ENCODE results near the gene LTC4S.
"Not testable (repeated sequence)": the region's sequence is repeated elsewhere in the genome, so short reads cannot be mapped to it uniquely, and the experiment has no call there.

The LTC4S gene

DNA sequence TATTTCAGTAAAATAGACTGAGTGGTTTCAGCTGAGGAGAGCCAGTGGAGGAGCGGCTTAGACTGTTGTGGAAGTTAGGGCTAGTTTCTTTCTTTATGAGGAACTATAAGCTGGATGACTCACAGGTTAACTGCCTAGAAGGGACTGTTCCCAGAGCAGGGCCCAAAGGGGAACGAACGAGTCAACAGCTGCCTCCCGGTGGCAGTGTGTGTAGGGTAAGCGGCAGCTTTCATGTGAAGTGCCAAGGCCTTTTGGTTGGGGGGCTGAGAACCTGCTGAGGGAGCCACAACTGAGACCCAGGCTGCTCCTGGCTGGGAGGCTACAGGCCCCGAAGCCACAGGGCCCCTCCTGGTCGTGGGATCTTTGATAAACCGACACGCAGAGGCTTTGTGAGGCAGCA, 33.9 kb downstream of the LTC4S start:
- DNase-seq = no peak

DNA sequence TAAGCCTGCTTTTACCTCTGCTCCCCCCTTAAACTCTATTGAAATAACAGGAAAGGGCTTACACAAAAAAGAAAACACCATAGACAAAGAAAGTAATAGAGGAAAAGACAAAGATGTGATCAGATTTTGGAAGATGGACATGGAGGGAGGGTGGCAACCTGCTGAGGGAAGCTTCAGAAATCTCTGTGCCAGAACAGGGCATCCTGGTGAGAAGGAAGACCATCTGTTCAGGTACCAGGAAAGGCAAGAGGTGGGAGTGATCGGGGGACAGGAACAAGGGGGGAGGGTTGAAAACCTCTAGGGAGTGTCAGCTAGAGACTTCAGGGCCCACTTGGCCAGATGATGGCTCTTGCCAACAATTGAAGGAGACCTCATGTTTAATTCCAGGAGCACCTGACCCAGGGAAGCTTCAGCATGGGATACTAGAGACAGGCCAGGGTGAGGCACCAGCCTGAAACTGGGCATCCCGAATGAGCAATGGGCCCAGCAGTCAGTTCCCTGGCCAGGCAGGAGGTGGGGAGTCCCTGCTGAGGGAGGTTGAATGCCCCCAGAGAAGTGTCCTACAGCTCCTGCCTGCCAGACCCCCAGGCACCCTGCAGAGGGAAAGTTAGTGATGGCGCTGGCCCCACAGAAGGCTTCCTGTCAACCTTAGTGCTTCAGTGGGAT, 35.1 kb downstream of the LTC4S start:
- DNase-seq = no peak

DNA sequence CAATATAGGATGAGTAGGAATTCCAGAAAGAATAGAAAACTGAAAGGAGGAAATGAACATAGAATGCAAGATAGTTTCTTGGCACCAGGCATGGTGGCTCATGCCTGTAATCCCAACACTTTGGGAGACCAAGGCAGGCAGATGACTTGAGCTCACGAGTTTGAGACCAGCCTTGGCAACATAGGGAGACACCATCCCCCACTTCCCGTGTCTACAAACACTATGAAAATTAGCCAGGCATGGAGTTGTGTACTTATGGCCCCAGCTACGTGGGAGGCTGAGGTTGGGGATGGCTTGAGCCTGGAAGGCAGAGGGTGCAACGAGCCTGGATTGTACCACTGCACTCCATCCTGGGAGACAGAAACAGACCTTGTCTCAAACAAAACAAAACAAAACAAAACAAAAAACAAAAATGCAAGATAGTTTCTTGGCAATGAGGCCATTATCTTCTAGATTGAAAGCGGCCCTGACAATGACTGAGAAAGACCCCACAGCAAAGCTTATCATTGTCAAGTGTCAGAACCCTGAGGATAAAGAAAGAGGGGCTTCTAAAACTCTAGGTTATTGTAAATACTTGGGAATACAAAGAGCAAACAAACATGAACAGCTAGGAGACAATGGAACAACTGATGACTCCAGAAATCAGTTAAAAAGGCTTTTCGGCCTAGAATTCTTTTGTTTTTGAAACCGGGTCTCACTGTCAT, 36.1 kb downstream of the LTC4S start:
- DNase-seq = no peak

DNA sequence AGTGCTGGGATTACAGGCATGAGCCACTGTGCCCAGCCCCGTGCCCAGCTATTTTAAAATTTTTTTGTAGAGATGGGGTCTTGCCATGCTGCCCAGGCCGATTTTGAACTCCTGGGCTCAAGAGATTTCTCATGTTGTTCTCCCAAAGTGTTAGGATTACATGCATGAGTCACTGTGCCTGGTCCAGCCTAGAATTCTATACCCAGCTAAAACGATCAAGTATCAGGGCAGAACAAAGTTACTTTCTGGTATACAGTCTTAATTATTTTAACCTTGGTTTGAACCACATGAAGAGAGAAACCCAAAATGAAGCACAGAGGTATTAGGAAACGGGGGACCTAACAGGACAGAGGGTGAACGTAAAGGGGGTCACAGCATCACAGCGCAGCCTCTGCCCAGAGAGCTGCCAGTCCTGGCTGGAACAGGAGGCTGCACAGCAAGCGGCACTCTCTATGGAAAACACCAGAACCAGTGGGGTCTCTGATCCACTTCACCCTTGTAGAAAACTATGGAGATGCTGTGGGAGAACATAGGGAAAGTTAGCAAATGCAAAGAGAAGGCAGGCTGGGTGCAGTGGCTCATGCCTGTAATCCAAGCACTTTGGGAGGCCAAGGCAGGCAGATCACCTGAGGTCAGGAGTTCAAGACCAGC, 37.2 kb downstream of the LTC4S start:
- DNase-seq = no peak

DNA sequence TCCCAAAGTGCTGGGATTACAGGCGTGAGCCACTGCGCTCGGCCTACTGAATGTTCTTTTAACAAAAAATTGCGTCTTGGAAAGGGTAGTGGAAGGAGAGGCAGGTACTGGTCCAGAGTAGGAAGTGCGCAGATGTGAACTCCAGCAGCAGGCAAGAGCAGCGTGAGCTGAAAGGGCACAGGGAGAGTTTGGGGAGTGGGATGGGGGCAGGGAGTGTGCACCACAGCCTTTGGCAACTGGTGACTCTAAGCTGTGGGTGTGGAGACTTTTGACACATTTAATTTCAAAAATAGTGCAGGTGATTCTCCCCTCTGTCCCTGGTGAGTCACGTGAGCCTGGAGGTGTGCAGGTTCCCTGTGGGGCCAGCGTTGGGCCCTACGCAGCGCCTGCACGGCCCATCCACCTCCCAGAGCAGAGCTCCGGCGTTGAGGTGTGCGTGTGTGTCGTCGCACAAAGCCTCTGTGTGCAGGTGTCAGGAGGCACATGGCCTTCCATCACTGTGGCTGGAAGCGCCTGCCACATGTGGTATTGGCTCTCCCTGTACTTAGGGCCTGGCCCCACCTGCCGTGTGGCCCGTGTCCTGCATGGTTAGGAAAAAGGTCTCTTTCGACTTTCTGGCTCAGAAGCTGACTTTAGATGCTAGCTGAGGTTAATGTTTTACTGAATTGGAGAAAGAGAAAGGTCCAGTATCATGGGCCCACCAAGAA, 38.4 kb downstream of the LTC4S start:
- DNase-seq = no peak

DNA sequence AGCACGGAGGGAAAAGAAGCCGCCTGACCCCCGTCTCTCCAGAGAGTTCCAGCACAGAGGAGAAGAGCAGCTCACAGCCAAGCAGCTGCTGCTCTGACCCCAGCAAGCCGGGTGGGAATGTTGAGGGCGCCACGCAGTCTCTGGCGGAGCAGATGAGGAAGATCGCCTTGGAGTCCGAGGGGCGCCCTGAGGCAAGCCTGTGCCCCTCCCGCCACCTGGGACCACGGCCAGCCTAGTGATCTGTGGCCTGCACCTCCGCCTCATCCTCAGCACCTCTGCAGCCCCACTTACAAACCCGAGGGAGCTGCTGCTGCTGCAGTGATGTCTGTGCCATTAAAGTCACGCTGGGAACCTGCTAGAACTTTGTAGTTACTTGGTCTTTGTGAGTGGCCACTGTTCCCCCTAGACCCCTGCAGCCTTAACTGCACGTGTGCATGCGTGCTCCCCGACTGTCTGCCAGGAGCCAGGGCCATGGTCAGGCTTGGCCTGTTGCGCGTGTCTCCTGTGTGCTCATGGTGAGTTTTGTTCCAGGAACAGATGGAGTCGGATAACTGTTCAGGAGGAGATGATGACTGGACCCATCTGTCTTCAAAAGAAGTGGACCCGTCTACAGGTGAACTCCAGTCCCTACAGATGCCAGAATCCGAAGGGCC, 39.4 kb downstream of the LTC4S start:
- DNase-seq = no peak

DNA sequence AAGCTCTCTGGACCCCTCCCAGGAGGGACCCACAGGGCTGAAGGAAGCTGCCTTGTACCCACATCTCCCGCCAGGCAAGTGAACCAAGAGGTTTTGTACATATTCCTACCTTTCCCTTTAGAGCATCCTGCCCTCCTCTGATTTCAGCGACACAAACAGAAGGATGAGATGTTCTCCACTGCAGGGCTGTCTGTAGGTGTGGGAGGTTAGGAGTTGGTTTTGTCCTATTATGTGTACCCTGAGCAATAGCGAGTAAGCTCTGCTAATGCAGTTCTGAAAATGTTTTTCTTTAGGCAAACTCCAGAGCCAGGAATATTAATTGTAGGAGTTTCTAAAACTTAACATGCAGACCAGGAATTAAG, 39.9 kb downstream of the LTC4S start:
- no peak for DNase-seq

DNA sequence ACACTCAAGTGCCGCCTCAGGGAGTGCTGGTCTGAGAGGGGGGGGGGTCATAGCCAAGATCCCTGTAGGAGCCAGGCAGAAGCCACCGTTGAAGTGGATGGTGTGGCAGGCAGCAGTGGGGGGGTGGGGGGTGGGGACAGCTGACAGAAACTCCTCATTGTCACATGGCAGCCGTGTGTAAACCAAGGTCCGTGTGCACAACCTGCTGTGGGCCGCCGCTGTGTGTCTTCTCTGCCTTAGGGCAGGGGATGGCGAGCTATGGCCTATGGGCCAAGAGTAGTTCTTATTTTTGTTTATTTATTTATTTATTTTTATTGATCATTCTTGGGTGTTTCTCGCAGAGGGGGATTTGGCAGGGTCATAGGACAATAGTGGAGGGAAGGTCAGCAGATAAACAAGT, 40.3 kb downstream of the LTC4S start:
- no peak for DNase-seq

DNA sequence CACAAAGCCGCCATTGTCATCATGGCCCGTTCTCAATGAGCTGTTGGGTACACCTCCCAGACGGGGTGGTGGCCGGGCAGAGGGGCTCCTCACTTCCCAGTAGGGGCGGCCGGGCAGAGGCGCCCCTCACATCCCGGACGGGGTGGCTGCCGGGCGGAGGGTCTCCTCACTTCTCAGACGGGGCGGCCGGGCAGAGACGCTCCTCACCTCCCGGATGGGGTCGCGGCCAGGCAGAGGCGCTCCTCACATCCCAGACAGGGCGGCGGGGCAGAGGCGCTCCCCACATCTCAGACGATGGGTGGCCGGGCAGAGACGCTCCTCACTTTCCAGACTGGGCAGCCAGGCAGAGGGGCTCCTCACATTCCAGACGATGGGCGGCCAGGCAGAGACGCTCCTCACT, 41.1 kb downstream of the LTC4S start:
- not testable (repeated sequence) for DNase-seq

DNA sequence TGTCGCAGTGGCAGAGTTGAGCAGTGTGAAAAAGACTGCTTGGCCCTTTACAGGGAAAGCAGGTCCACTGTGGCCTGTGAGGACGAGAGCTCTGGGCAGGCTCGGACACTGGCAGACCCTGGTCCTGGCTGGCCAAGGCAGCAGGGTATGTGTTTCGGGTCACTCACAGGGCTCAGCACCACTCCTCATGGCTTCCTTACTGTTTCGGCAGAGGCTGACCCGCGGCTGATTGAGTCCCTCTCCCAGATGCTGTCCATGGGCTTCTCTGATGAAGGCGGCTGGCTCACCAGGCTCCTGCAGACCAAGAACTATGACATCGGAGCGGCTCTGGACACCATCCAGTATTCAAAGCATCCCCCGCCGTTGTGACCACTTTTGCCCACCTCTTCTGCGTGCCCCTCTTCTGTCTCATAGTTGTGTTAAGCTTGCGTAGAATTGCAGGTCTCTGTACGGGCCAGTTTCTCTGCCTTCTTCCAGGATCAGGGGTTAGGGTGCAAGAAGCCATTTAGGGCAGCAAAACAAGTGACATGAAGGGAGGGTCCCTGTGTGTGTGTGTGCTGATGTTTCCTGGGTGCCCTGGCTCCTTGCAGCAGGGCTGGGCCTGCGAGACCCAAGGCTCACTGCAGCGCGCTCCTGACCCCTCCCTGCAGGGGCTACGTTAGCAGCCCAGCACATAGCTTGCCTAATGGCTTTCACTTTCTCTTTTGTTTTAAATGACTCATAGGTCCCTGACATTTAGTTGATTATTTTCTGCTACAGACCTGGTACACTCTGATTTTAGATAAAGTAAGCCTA, 42.6 kb downstream of the LTC4S start:
- DNase-seq = no peak

DNA sequence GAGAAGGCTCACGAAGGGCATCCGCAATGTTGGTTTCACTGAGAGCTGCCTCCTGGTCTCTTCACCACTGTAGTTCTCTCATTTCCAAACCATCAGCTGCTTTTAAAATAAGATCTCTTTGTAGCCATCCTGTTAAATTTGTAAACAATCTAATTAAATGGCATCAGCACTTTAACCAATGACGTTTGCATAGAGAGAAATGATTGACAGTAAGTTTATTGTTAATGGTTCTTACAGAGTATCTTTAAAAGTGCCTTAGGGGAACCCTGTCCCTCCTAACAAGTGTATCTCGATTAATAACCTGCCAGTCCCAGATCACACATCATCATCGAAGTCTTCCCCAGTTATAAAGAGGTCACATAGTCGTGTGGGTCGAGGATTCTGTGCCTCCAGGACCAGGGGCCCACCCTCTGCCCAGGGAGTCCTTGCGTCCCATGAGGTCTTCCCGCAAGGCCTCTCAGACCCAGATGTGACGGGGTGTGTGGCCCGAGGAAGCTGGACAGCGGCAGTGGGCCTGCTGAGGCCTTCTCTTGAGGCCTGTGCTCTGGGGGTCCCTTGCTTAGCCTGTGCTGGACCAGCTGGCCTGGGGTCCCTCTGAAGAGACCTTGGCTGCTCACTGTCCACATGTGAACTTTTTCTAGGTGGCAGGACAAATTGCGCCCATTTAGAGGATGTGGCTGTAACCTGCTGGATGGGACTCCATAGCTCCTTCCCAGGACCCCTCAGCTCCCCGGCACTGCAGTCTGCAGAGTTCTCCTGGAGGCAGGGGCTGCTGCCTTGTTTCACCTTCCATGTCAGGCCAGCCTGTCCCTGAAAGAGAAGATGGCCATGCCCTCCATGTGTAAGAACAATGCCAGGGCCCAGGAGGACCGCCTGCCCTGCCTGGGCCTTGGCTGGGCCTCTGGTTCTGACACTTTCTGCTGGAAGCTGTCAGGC, 43.6 kb downstream of the LTC4S start:
- no peak for DNase-seq

DNA sequence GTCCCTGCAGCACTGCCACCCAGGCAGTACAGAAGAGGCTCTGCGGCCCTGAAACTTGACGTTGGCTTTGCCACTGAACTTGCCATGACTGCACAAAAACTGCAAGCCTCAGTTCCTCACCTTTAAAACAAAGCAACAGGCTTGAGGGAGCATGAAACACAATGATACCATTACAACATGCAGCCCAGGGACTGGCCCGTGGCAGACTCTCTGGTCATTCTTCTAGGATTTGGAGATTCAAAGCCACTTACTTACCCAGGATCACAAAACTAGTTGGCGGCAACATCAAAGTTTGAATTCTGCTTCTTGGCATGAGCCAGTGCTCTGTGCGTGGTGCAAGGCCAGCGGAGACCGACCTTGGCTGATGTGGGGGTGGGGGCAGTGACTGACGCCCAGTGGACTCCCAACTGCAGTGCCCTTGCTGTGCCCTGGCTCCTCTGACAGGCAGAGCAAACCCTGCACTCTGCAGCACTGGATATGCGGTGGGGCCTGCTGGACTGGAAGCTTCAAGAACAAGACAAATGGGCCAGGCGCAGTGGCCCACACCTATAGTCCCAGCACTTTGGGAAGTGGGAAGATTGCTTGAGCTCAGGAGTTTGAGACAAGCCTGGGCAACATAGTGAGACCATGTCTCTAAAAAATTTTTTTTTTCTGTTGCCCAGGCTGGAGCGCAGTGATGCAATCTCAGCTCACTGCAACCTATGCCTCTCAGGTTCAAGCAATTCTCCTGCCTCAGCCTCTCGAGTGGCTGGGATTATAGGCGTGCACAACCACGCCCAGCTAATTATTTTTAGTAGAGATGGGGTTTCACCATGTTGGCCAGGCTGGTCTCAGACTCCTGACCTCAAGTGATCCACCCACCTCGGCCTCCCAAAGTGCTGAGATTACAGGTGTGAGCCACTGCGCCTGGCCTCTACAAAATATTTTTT, 45.8 kb downstream of the LTC4S start:
- no peak for DNase-seq

DNA sequence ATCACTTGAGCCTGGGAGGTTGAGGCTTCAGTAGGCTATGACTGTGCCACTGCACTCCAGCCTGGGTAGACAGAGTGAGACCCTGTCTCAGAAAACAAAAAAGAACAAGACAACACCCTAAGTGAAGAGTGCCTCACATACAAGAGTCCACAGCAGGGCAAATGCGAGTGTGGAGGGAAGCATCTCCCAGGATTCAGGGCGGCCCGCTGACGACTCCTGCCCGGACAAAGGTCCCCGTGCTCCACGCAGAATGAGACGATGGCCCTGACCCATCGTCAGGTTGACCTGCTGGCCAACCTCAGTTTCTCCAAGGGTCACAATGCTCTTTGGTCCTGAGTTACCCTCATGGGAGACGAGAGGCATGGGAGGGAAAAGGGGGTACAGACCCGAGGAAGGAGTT, 46.5 kb downstream of the LTC4S start:
- DNase-seq = no peak

DNA sequence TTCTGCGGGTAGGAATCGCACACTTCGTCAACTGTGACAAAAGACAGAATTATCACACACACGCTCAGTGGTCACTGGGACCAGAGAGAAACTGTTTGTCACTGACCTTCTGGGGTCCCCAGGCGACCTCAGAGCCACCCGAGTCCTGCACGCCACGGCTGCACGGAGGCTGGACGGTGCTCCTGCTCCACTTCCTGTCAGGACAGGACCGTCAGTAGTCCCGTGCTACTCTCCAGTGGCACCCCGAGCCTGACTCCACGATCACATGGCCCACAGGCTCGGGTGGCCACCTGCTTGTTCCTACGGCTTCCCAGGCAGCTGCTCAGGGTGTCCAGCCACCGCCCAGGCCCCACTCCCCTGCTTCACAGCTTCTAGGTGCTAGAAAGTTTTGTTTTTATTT, 47.0 kb downstream of the LTC4S start:
- DNase-seq = no peak

DNA sequence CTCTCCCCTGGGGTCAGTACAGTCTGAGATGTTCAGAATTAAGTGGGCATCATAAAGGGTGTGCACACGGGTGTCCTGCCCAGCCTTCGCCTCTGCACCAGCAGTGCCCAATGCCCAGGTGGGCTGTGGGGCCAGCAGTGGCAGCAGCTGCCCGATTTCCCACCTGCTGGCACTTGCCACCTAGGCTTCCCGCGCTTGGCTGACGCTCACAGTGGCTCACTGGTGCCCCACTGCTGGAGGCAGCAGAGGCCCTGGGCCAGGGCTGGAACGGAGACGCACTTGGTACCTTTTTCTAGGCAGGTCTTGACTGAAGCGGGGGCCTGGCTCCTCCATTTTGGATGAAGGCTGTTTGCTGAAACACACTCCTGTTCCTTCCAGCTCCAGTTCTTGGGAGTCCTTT, 47.8 kb downstream of the LTC4S start:
- DNase-seq = no peak

Measured in cortex of kidney (tissue), 1 donor.